Measurements from ENCODE around the gene CD2AP. TPM values are rescaled to one million over a fixed set of nuclear protein-coding genes. Genes with fewer than 3 reads are reported as not detected.

The CD2AP gene
- total and polyA plus RNA-seq, 9 of the 15 experiments (the other 6 are each of a cell fraction or from before 2014, with no cell fraction given) = 9.4 to 69.7 (median 38.7) TPM

- TF ChIP-seq, protein P1, sequence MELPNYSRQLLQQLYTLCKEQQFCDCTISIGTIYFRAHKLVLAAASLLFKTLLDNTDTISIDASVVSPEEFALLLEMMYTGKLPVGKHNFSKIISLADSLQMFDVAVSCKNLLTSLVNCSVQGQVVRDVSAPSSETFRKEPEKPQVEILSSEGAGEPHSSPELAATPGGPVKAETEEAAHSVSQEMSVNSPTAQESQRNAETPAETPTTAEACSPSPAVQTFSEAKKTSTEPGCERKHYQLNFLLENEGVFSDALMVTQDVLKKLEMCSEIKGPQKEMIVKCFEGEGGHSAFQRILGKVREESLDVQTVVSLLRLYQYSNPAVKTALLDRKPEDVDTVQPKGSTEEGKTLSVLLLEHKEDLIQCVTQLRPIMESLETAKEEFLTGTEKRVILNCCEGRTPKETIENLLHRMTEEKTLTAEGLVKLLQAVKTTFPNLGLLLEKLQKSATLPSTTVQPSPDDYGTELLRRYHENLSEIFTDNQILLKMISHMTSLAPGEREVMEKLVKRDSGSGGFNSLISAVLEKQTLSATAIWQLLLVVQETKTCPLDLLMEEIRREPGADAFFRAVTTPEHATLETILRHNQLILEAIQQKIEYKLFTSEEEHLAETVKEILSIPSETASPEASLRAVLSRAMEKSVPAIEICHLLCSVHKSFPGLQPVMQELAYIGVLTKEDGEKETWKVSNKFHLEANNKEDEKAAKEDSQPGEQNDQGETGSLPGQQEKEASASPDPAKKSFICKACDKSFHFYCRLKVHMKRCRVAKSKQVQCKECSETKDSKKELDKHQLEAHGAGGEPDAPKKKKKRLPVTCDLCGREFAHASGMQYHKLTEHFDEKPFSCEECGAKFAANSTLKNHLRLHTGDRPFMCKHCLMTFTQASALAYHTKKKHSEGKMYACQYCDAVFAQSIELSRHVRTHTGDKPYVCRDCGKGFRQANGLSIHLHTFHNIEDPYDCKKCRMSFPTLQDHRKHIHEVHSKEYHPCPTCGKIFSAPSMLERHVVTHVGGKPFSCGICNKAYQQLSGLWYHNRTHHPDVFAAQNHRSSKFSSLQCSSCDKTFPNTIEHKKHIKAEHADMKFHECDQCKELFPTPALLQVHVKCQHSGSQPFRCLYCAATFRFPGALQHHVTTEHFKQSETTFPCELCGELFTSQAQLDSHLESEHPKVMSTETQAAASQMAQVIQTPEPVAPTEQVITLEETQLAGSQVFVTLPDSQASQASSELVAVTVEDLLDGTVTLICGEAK (IDR thresholded peaks at IDR 0.05) = no peak
- TF ChIP-seq, protein P1 (CRISPR knock-in tag; IDR thresholded peaks at IDR 0.05) = no peak
Measured at GRCh38 chr6:47646689-47647088, 169.1 kb downstream of the CD2AP start (continued).
